ENCODE measurements around the gene TTC3.

Gene TTC3

GRCh38 chr21:37061926-37062592, 11.0 kb upstream of the TTC3 start:
- DNase-seq (ENCODE audit: low read depth in 2 of 2, low spot score in 1 of 2), result no peak

GRCh38 chr21:37062593-37062935, 10.5 kb upstream of the TTC3 start:
- no peak for DNase-seq (ENCODE audit: low read depth in 2 of 2, low spot score in 1 of 2)

GRCh38 chr21:37063433-37063832, 9.6 kb upstream of the TTC3 start:
- no peak for DNase-seq (ENCODE audit: low read depth in 2 of 2, low spot score in 1 of 2)

GRCh38 chr21:37064841-37065240, 8.2 kb upstream of the TTC3 start:
- no peak for DNase-seq (ENCODE audit: low read depth in 2 of 2, low spot score in 1 of 2)

GRCh38 chr21:37065561-37066177, 7.4 kb upstream of the TTC3 start:
- no peak for DNase-seq (ENCODE audit: low read depth in 2 of 2, low spot score in 1 of 2)

GRCh38 chr21:37071561-37072273, 1.3 kb upstream of the TTC3 start:
- no peak for DNase-seq (ENCODE audit: low read depth in 2 of 2, low spot score in 1 of 2)

- DNase-seq (ENCODE audit: low read depth in 2 of 2, low spot score in 1 of 2), result peak; percentile 36 to 45
These were observed 623 bp upstream of the TTC3 start for GRCh38 chr21:37072274-37072987.

GRCh38 chr21:37073417-37074196, 553 bp downstream of the TTC3 start:
- peak; percentile 35 to 44 for DNase-seq (ENCODE audit: low read depth in 2 of 2, low spot score in 1 of 2)

GRCh38 chr21:37074197-37074510, 1.1 kb downstream of the TTC3 start:
- DNase-seq (ENCODE audit: low read depth in 2 of 2, low spot score in 1 of 2), result no peak

GRCh38 chr21:37074546-37074945, 1.5 kb downstream of the TTC3 start:
- no peak for DNase-seq (ENCODE audit: low read depth in 2 of 2, low spot score in 1 of 2)

- DNase-seq (ENCODE audit: low read depth in 2 of 2, low spot score in 1 of 2), result no peak
These were observed 2.2 kb downstream of the TTC3 start for GRCh38 chr21:37075214-37075770.

- no peak for DNase-seq (ENCODE audit: low read depth in 2 of 2, low spot score in 1 of 2)
These were observed 3.2 kb downstream of the TTC3 start for GRCh38 chr21:37076087-37076850.

GRCh38 chr21:37077403-37077802, 4.3 kb downstream of the TTC3 start:
- no peak for DNase-seq (ENCODE audit: low read depth in 2 of 2, low spot score in 1 of 2)

GRCh38 chr21:37079211-37079824, 6.3 kb downstream of the TTC3 start:
- no peak for DNase-seq (ENCODE audit: low read depth in 2 of 2, low spot score in 1 of 2)

GRCh38 chr21:37082375-37082774, 9.3 kb downstream of the TTC3 start:
- DNase-seq (ENCODE audit: low read depth in 2 of 2, low spot score in 1 of 2), result no peak

GRCh38 chr21:37082856-37083528, 9.9 kb downstream of the TTC3 start:
- no peak for DNase-seq (ENCODE audit: low read depth in 2 of 2, low spot score in 1 of 2)

GRCh38 chr21:37085726-37086125, 12.7 kb downstream of the TTC3 start:
- DNase-seq (ENCODE audit: low read depth in 2 of 2, low spot score in 1 of 2), result no peak

GRCh38 chr21:37087188-37087587, 14.1 kb downstream of the TTC3 start:
- DNase-seq (ENCODE audit: low read depth in 2 of 2, low spot score in 1 of 2), result no peak

- no peak for DNase-seq (ENCODE audit: low read depth in 2 of 2, low spot score in 1 of 2)
These were observed 15.2 kb downstream of the TTC3 start for GRCh38 chr21:37088186-37088735.

Measured in stimulated activated CD8-positive, alpha-beta memory T cell treated with anti-CD3 and anti-CD28 coated beads, Interleukin-4, amount 100 ng/mL, for 1 hour (primary cell).